Hepatocyte (in vitro differentiated cells): ENCODE results near the gene MAP3K2.

Source experiments
- CTCF ChIP-seq: fragments of 200-600 bp; sonication (generic); IDR thresholded peaks from 2 replicates; pipeline ENCODE4 v1.5.1; 2016; ENCODE audit warnings: antibody characterized with exemption, mild to moderate bottlenecking; ENCODE audit not compliant: poor library complexity
- EZH2 ChIP-seq: fragments of 200-600 bp; sonication (generic); IDR thresholded peaks from 2 replicates; pipeline ENCODE4 v1.6.1; 2016; ENCODE audit warnings: antibody characterized with exemption, mild to moderate bottlenecking, borderline replicate concordance

DNA sequence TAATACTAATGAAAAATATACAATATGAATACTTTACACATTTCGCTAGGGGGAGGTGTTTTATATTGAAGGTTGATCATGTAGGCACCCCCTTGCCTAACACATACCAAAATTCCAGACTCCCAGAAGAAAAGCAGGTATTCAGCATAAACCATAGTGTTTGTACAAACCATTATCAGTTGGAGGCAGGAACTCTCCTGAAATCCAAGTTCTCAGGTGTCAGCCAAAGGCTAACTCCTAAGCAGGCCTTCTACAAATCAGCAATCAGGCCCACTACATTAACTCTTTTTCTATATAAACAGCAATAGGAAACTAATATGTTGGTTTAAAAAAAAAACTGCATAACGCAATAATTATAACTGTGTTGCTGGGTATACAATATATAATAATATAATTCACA lies 44.5 kb downstream of the MAP3K2 start:
- TF ChIP-seq CTCF (no peak), EZH2 (no peak)
